H1 (cell line): ENCODE measurements around the gene DBH. TPM values are rescaled to one million over a fixed set of nuclear protein-coding genes. Genes with fewer than 3 reads are reported as not detected.

Source experiments
- CTCF ChIA-PET: fragments of 300-600 bp; sonication (Branson Sonifier 250); formaldehyde crosslinking; loops from one replicate; lab custom pipeline; 2021; ENCODE audit not compliant: partially characterized antibody; lab: Charles Lee
- POLR2A ChIA-PET: fragments of 300-600 bp; sonication (Branson Sonifier 250); formaldehyde crosslinking; loops from one replicate; lab custom pipeline; 2021; ENCODE audit warnings: inconsistent platforms; ENCODE audit not compliant: partially characterized antibody; lab: Charles Lee
- DNase-seq, 2 experiments: peaks; one replicate each; pipeline versions ENCODE4 v3.0.0 to v3.0.0-alpha.2; 2010 to 2022; ENCODE audit warnings: low spot score in 2 of 2, low read depth in 1 of 2, mixed read lengths in 1 of 2
- FAIRE-seq: peaks from 2 replicates; lab custom pipeline; 2011; peaks lifted over from hg19 to GRCh38; lab: Jason Lieb, UNC
- H2AFZ ChIP-seq: 2 replicates; pipeline ENCODE4 v1.8.1; 2012; ENCODE audit warnings: low read length, inconsistent platforms
- H2AK5ac ChIP-seq: 2 replicates; pipeline ENCODE4 v1.6.1; 2013; ENCODE audit warnings: low read depth, low read length
- H2BK120ac ChIP-seq: replicated peaks from 2 replicates; pipeline ENCODE3; 2013; ENCODE audit warnings: low read depth, low read length, inconsistent platforms
- H2BK12ac ChIP-seq: 2 replicates; pipeline ENCODE4 v1.6.1; 2013; ENCODE audit warnings: low read depth, low read length
- H2BK15ac ChIP-seq: 2 replicates; pipeline ENCODE4 v1.6.1; 2013; ENCODE audit warnings: low read length
- H2BK20ac ChIP-seq: 2 replicates; pipeline ENCODE4 v1.6.1; 2013; ENCODE audit warnings: low read length
- H2BK5ac ChIP-seq: 2 replicates; pipeline ENCODE4 v1.6.1; 2013; ENCODE audit warnings: low read depth, low read length
- H3K14ac ChIP-seq: 2 replicates; pipeline ENCODE4 v1.6.1; 2013; ENCODE audit warnings: inconsistent platforms; ENCODE audit not compliant: insufficient read length
- H3K18ac ChIP-seq: 2 replicates; pipeline ENCODE4 v1.6.1; 2013; ENCODE audit warnings: low read length; ENCODE audit errors: extremely low read depth
- H3K23ac ChIP-seq: 2 replicates; pipeline ENCODE4 v1.6.1; 2013; ENCODE audit warnings: inconsistent platforms; ENCODE audit not compliant: insufficient read length
- H3K23me2 ChIP-seq: 2 replicates; pipeline ENCODE4 v1.6.1; 2013; ENCODE audit warnings: low read depth, low read length
- H3K27ac ChIP-seq: 2 replicates; pipeline ENCODE4 v1.6.1; 2011; ENCODE audit warnings: low read depth, low read length, inconsistent platforms
- H3K27me3 ChIP-seq, 4 experiments: replicated peaks in 1 of 4; 1 replicate in 1 of 4; 2 replicates in 3 of 4; pipeline versions ENCODE4 v1.6.1 to v1.8.1; 2011 to 2013; ENCODE audit warnings: low read length in 3 of 4, mild to moderate bottlenecking in 3 of 4, inconsistent platforms in 2 of 4, mixed read lengths in 2 of 4, moderate library complexity in 1 of 4; ENCODE audit not compliant: control insufficient read depth in 3 of 4, insufficient read depth in 3 of 4; ENCODE audit errors: extremely low read depth in 1 of 4
- H3K36me3 ChIP-seq, 4 experiments: 2 replicates each; pipeline versions ENCODE4 v1.6.1 to v1.8.1; 2011 to 2013; ENCODE audit warnings: mild to moderate bottlenecking in 4 of 4, low read length in 3 of 4, moderate library complexity in 2 of 4, control low read depth in 1 of 4, inconsistent platforms in 1 of 4; ENCODE audit not compliant: insufficient read depth in 4 of 4, control insufficient read depth in 2 of 4
- H3K4ac ChIP-seq: replicated peaks from 2 replicates; pipeline ENCODE3; 2013; ENCODE audit warnings: low read length, low read depth, mixed read lengths, inconsistent platforms; ENCODE audit not compliant: insufficient read length
- H3K4me1 ChIP-seq, 4 experiments: replicated peaks in 1 of 4; 1 replicate in 1 of 4; 2 replicates in 3 of 4; pipeline versions ENCODE4 v1.6.1 to v1.8.1; 2011 to 2013; ENCODE audit warnings: low read length in 3 of 4, inconsistent platforms in 2 of 4, mixed read lengths in 1 of 4; ENCODE audit not compliant: insufficient read depth in 4 of 4, control insufficient read depth in 3 of 4
- H3K4me2 ChIP-seq, 2 experiments: 2 replicates each; pipeline versions ENCODE4 v1.6.1 to v1.8.1; 2011 to 2013; ENCODE audit warnings: low read depth in 2 of 2, low read length in 2 of 2, control low read depth in 1 of 2, inconsistent platforms in 1 of 2, mild to moderate bottlenecking in 1 of 2; ENCODE audit not compliant: insufficient read depth in 1 of 2
- H3K4me3 ChIP-seq, 4 experiments: fragments of 200-600, 300-600 bp in 1 of 4; sonication (generic), shearing (Covaris generic), sonication (Bioruptor Twin) in 1 of 4; 2 replicates each; pipeline versions ENCODE4 v1.5.1 to v1.8.1; 2011 to 2016; ENCODE audit warnings: low read length in 4 of 4, low read depth in 3 of 4, control low read depth in 2 of 4, inconsistent platforms in 2 of 4, mild to moderate bottlenecking in 2 of 4, mixed read lengths in 1 of 4, moderate library complexity in 1 of 4; ENCODE audit not compliant: insufficient read depth in 2 of 4; ENCODE audit errors: extremely low read depth in 1 of 4
- H3K56ac ChIP-seq: replicated peaks from 2 replicates; pipeline ENCODE3; 2013; ENCODE audit warnings: low read depth, mild to moderate bottlenecking, mixed read lengths, low read length, inconsistent platforms; ENCODE audit not compliant: insufficient read length
- H3K79me1 ChIP-seq: 2 replicates; pipeline ENCODE4 v1.6.1; 2013; ENCODE audit warnings: low read depth, low read length, control low read depth
- H3K79me2 ChIP-seq, 2 experiments: 2 replicates each; pipeline versions ENCODE4 v1.6.1 to v1.8.1; 2012 to 2013; ENCODE audit warnings: low read length in 2 of 2, mild to moderate bottlenecking in 2 of 2, inconsistent platforms in 1 of 2; ENCODE audit not compliant: insufficient read depth in 2 of 2, control insufficient read depth in 1 of 2
- H3K9ac ChIP-seq, 4 experiments: replicated peaks in 1 of 4; 1 replicate in 1 of 4; 2 replicates in 3 of 4; pipeline versions ENCODE4 v1.6.1 to v1.8.1; 2011 to 2013; ENCODE audit warnings: low read depth in 3 of 4, low read length in 3 of 4, control low read depth in 2 of 4, mild to moderate bottlenecking in 2 of 4, moderate library complexity in 2 of 4, inconsistent platforms in 1 of 4; ENCODE audit errors: extremely low read depth in 1 of 4
- H3K9me3 ChIP-seq, 2 experiments: 2 replicates each; pipeline versions ENCODE4 v1.6.1 to v1.8.1; 2012 to 2013; ENCODE audit warnings: mild to moderate bottlenecking in 2 of 2, moderate library complexity in 2 of 2, control low read depth in 1 of 2, inconsistent platforms in 1 of 2, low read depth in 1 of 2, low read length in 1 of 2, mixed read lengths in 1 of 2; ENCODE audit not compliant: insufficient read depth in 2 of 2
- H4K20me1 ChIP-seq, 2 experiments: replicated peaks in 1 of 2; 2 replicates each; pipeline versions ENCODE3 to v1.8.1; 2011 to 2013; ENCODE audit warnings: inconsistent platforms in 2 of 2, low read length in 2 of 2, mild to moderate bottlenecking in 1 of 2; ENCODE audit not compliant: insufficient read depth in 2 of 2, control insufficient read depth in 1 of 2
- H4K5ac ChIP-seq: 2 replicates; pipeline ENCODE4 v1.6.1; 2013; ENCODE audit warnings: low read length, low read depth, mixed read lengths, inconsistent platforms; ENCODE audit not compliant: insufficient read length
- H4K8ac ChIP-seq: 2 replicates; pipeline ENCODE4 v1.8.0; 2013; ENCODE audit warnings: mild to moderate bottlenecking, moderate library complexity, low read length, inconsistent platforms; ENCODE audit not compliant: insufficient read depth; ENCODE audit errors: extremely low read depth
- H4K91ac ChIP-seq: replicated peaks from 2 replicates; pipeline ENCODE3; 2013; ENCODE audit warnings: low read length, mixed read lengths, inconsistent platforms; ENCODE audit not compliant: insufficient read length
- BRCA1 ChIP-seq: IDR thresholded peaks from 2 replicates; pipeline ENCODE4 v1.6.1; 2012; ENCODE audit warnings: low read depth, low read length, improper control_type of control experiment
- CTBP2 ChIP-seq: IDR thresholded peaks from 2 replicates; pipeline ENCODE4 v1.7.0; 2011; ENCODE audit warnings: borderline replicate concordance, mild to moderate bottlenecking, moderate library complexity, mixed read lengths, low read length; ENCODE audit not compliant: insufficient read depth, insufficient read length
- EGR1 ChIP-seq: IDR thresholded peaks from 2 replicates; pipeline ENCODE4 v1.6.1; 2011; ENCODE audit warnings: low read depth, low read length, borderline replicate concordance
- GABPA ChIP-seq: IDR thresholded peaks from 2 replicates; pipeline ENCODE4 v1.6.1; 2011; ENCODE audit warnings: mild to moderate bottlenecking, low read length, moderate library complexity, borderline replicate concordance; ENCODE audit not compliant: insufficient read depth
- GTF2F1 ChIP-seq: IDR thresholded peaks from 2 replicates; pipeline ENCODE4 v1.6.1; 2012; ENCODE audit warnings: low read depth, low read length, improper control_type of control experiment, borderline replicate concordance
- JUN ChIP-seq: IDR thresholded peaks from 2 replicates; pipeline ENCODE4 v1.6.1; 2011; ENCODE audit warnings: low read depth, mild to moderate bottlenecking, improper control_type of control experiment, low read length
- KDM1A ChIP-seq: fragments of 200-600, 300-600 bp; sonication (generic); IDR thresholded peaks from 2 replicates; pipeline ENCODE4 v1.7.1; 2016; ENCODE audit warnings: mild to moderate bottlenecking, low read length, borderline replicate concordance
- KDM4A ChIP-seq: IDR thresholded peaks from one replicate; pipeline ENCODE4 v1.7.1; 2012; ENCODE audit warnings: low read depth, mild to moderate bottlenecking, moderate library complexity, low read length, inconsistent platforms; ENCODE audit not compliant: severe bottlenecking
- KDM5A ChIP-seq: fragments of 200-600 bp; IDR thresholded peaks from 2 replicates; pipeline ENCODE4 v1.7.1; 2012; ENCODE audit warnings: mild to moderate bottlenecking, low read length, inconsistent platforms, mixed read lengths
- PHF8 ChIP-seq: fragments of 200-600 bp; sonication (generic); conservative IDR thresholded peaks from 2 replicates; pipeline ENCODE4 v1.7.1; 2012; ENCODE audit warnings: low read depth, mild to moderate bottlenecking, inconsistent platforms, low read length, moderate library complexity
- RNF2 ChIP-seq: fragments of 200-900, 300-1000 bp; sonication (generic); IDR thresholded peaks from 2 replicates; pipeline ENCODE4 v1.7.1; 2016; ENCODE audit warnings: borderline replicate concordance, low read depth, mild to moderate bottlenecking, antibody characterized with exemption, low read length; ENCODE audit not compliant: poor library complexity, severe bottlenecking; ENCODE audit errors: missing control alignments
- SIX5 ChIP-seq: IDR thresholded peaks from 2 replicates; pipeline ENCODE4 v1.6.1; 2011; ENCODE audit warnings: mild to moderate bottlenecking, low read depth, low read length
- SUZ12 ChIP-seq: fragments of 200-600 bp; sonication (generic); IDR thresholded peaks from 2 replicates; pipeline ENCODE4 v1.6.1; 2012; ENCODE audit warnings: mild to moderate bottlenecking, inconsistent platforms, low read length, moderate library complexity, mixed read lengths
- ZNF274 ChIP-seq: IDR thresholded peaks from 2 replicates; pipeline ENCODE4 v1.7.0; 2012; ENCODE audit warnings: low read length, borderline replicate concordance; ENCODE audit errors: extremely low read depth
- WGBS, 2 experiments: shearing (Covaris generic) in 1 of 2; methylation state at CpG; one replicate each; pipeline versions ENCODE4 v1.1.6 to v1.1.7; 2013 to 2015; ENCODE audit warnings: low lambda C conversion rate in 2 of 2, mixed read lengths in 2 of 2, inconsistent platforms in 1 of 2, low coverage in 1 of 2, missing lambda C conversion rate in 1 of 2; ENCODE audit not compliant: insufficient replicate concordance in 2 of 2, insufficient coverage in 1 of 2, insufficient read length in 1 of 2; ENCODE audit errors: extremely low coverage in 1 of 2, missing lambda C conversion rate in 1 of 2; 5-methylcytosine and 5-hydroxymethylcytosine counted together
- polyA plus RNA-seq, 7 experiments: library from polyadenylated mRNA; depleted of rRNA in 3 of 7; stranded (reverse) in 5 of 7; unstranded in 2 of 7; fragments of >200 nt in 5 of 7; fragments of 200-250 nt in 2 of 7; gene quantifications; 1 replicate in 5 of 7; 2 replicates in 1 of 7; 4 replicates in 1 of 7; pipeline versions ENCODE4 v1.2.1 to v1.2.3, GENCODE V29; 2011 to 2013; ENCODE audit warnings: missing spikeins in 2 of 7, mixed read lengths in 2 of 7
- total RNA-seq: library from RNA; stranded (reverse); fragmentation: NEBNext Ultra II Directional; extraction: Animal tissue kit (Norgen Biotek cat#: 25700); gene quantifications from 2 replicates; pipeline ENCODE4 v1.2.1, GENCODE V29; 2021

DBH gene
- total and polyA plus RNA-seq, 2 of the 8 experiments (the other 6 are each of a cell fraction or from before 2014, with no cell fraction given): 0.18 TPM; not detected in 1

DNA sequence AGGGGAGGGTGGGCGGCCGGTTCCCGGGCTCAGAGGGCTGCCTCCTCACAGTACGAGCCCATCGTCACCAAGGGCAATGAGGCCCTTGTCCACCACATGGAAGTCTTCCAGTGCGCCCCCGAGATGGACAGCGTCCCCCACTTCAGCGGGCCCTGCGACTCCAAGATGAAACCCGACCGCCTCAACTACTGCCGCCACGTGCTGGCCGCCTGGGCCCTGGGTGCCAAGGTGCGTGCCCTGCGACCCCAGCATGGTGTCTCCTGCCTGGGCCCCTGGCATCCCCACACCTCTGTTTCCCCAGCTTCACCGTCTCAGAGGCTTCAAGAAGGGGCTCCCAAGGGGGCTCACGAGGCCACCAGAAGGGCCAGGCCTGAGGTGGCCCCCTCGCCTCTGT is 7.2 kb downstream of the DBH start:
- Histone ChIP-seq H2BK5ac (no peak overlapping the region), H2BK12ac (no peak overlapping the region), H3K4ac (no peak overlapping the region), H3K9me3 (no peaks in the 10 kb centered on the region), H3K79me1 (no peaks in the 10 kb centered on the region; the same call in 1 of the 2 replicates), H2AFZ (no peak overlapping the region), H2BK120ac (no peak overlapping the region), H4K5ac (no peak overlapping the region), H3K4me1 (peaks cover 0 to 5% (median 0%) of the 10 kb centered on the region in 4 experiments; a peak in 1 of 7 replicates), H4K8ac (no peak overlapping the region), H3K9ac (no peak overlapping the region), H3K4me3 (no peak overlapping the region), H3K27ac (no peak overlapping the region), H3K14ac (no peak overlapping the region), H2BK20ac (no peak overlapping the region), H3K18ac (no peak overlapping the region), H2AK5ac (no peak overlapping the region), H4K91ac (no peak overlapping the region), H2BK15ac (no peak overlapping the region), H3K36me3 (no peaks in the 10 kb centered on the region), H3K23me2 (0 out of 2 replicates have a peak, but pooled peaks cover 1% of the 10 kb centered on the region), H3K23ac (no peak overlapping the region), H3K79me2 (no peaks in the 10 kb centered on the region), H3K4me2 (no peak overlapping the region), H4K20me1 (peaks cover 0 to 2% of the 10 kb centered on the region in 2 experiments), H3K56ac (no peak overlapping the region), H3K27me3 (no peaks in the 10 kb centered on the region)
- ChIA-PET POLR2A (interaction anchor here (1.5 kb wide), 1 partner anchor 19 kb away, joined by 5 read pairs; no protein-coding TSS in a partner anchor), CTCF (interaction anchor here (1.4 to 3.3 kb wide), 4 partner anchors 10 to 110 kb away, joined by 3 to 14 read pairs (median 4); partner anchors contain the start of gene ADAMTSL2)
- DNase-seq: no peak
- FAIRE-seq: no peak
- WGBS, 2 experiments: 92% methylated on average over 18 of the region's 20 CpGs; no CpG with 5 or more reads in 1 of the 2 experiments
- TF ChIP-seq GTF2F1: no peak
- no peak for TF ChIP-seq JUN
- TF ChIP-seq PHF8: no peak
- TF ChIP-seq SUZ12: no peak
- TF ChIP-seq KDM4A: no peak
- TF ChIP-seq BRCA1: no peak
- TF ChIP-seq SIX5: no peak
- no peak for TF ChIP-seq CTBP2
- TF ChIP-seq KDM5A: no peak
- TF ChIP-seq ZNF274: no peak
- no peak for TF ChIP-seq RNF2
- TF ChIP-seq GABPA: no peak
- no peak for TF ChIP-seq KDM1A
- TF ChIP-seq EGR1: no peak
